IgD-negative memory B cell (primary cell): Measurements from ENCODE around the gene BMPR1B. TPM values are rescaled to one million over a fixed set of nuclear protein-coding genes. Genes with fewer than 3 reads are reported as not detected.
"Not testable (repeated sequence)": the region's sequence is repeated elsewhere in the genome, so short reads cannot be mapped to it uniquely, and the experiment has no call there.

Experiments
- H3K27ac Mint-ChIP-seq, 3 donors: one replicate each; pipeline ENCODE4 v1.8.0; 2020 to 2022; ENCODE audit warnings: mild to moderate bottlenecking in 3 of 3, mixed read lengths in 3 of 3, moderate library complexity in 1 of 3
- H3K27me3 Mint-ChIP-seq: one replicate; pipeline ENCODE4 v1.8.0; 2021; ENCODE audit warnings: mixed read lengths
- H3K36me3 Mint-ChIP-seq: one replicate; pipeline ENCODE4 v1.8.0; 2020; ENCODE audit warnings: mild to moderate bottlenecking, mixed read lengths
- H3K4me1 Mint-ChIP-seq, 3 donors: one replicate each; pipeline ENCODE4 v1.8.0; 2020 to 2022; ENCODE audit warnings: mixed read lengths in 3 of 3, mild to moderate bottlenecking in 1 of 3
- H3K4me3 Mint-ChIP-seq, 4 donors: one replicate each; pipeline ENCODE4 v1.8.0; 2020 to 2022; ENCODE audit warnings: mild to moderate bottlenecking in 4 of 4, mixed read lengths in 4 of 4, moderate library complexity in 3 of 4
- H3K9me3 Mint-ChIP-seq, 3 donors: one replicate each; pipeline ENCODE4 v1.8.0; 2020 to 2021; ENCODE audit warnings: mixed read lengths in 3 of 3, mild to moderate bottlenecking in 1 of 3
- polyA plus RNA-seq: library from polyadenylated mRNA; unstranded; fragments of 300-500 nt; fragmentation: Illumina TruSeq; gene quantifications from one replicate; pipeline ENCODE4 v1.2.3, GENCODE V29; 2021

Gene BMPR1B
- polyA plus RNA-seq, 1 donor from 2014 or later, result not detected

GRCh38 chr4:94833394-94833793 lies 75.6 kb downstream of the BMPR1B start:
- H3K4me3 Mint-ChIP-seq, result no peak overlapping the region
- H3K27ac Mint-ChIP-seq, result no peak overlapping the region
- no peaks in the 10 kb centered on the region for H3K36me3 Mint-ChIP-seq
- H3K27me3 Mint-ChIP-seq, result no peaks in the 10 kb centered on the region
- H3K9me3 Mint-ChIP-seq, result peaks cover 0 to 4% (median 3%) of the 10 kb centered on the region in 3 donors
- H3K4me1 Mint-ChIP-seq, result no peaks in the 10 kb centered on the region

- H3K9me3 Mint-ChIP-seq, result peaks cover 0 to 4% (median 3%) of the 10 kb centered on the region in 3 donors
- H3K4me1 Mint-ChIP-seq, result no peaks in the 10 kb centered on the region
- peak overlapping the region in 1 of 4 donors; percentile 41 for H3K4me3 Mint-ChIP-seq
- H3K27me3 Mint-ChIP-seq, result no peaks in the 10 kb centered on the region
- no peak overlapping the region for H3K27ac Mint-ChIP-seq
- H3K36me3 Mint-ChIP-seq, result no peaks in the 10 kb centered on the region
Measured at GRCh38 chr4:94834501-94834900, 76.7 kb downstream of the BMPR1B start.

- H3K9me3 Mint-ChIP-seq, H3K36me3 Mint-ChIP-seq, H3K4me3 Mint-ChIP-seq, H3K4me1 Mint-ChIP-seq, H3K27me3 Mint-ChIP-seq, H3K27ac Mint-ChIP-seq: not testable (repeated sequence)
Measured at GRCh38 chr4:94841166-94841863, 83.6 kb downstream of the BMPR1B start.

- Mint-ChIP-seq H3K27ac (no peak overlapping the region), H3K9me3 (peaks cover 0 to 5% (median 0%) of the 10 kb centered on the region in 3 donors), H3K4me1 (no peaks in the 10 kb centered on the region), H3K4me3 (no peak overlapping the region), H3K27me3 (no peaks in the 10 kb centered on the region), H3K36me3 (no peaks in the 10 kb centered on the region)
Measured at GRCh38 chr4:94841864-94842221, 84.1 kb downstream of the BMPR1B start.

GRCh38 chr4:94843216-94843615 lies 85.5 kb downstream of the BMPR1B start:
- H3K4me3 Mint-ChIP-seq, result no peak overlapping the region
- no peaks in the 10 kb centered on the region for H3K36me3 Mint-ChIP-seq
- no peak overlapping the region for H3K27ac Mint-ChIP-seq
- H3K4me1 Mint-ChIP-seq, result no peaks in the 10 kb centered on the region
- H3K9me3 Mint-ChIP-seq, result peaks cover 0 to 6% (median 4%) of the 10 kb centered on the region in 3 donors
- no peaks in the 10 kb centered on the region for H3K27me3 Mint-ChIP-seq

GRCh38 chr4:94848326-94848725 lies 90.6 kb downstream of the BMPR1B start:
- peaks cover 0 to 6% (median 4%) of the 10 kb centered on the region in 3 donors for H3K9me3 Mint-ChIP-seq
- no peaks in the 10 kb centered on the region for H3K27me3 Mint-ChIP-seq
- no peak overlapping the region for H3K27ac Mint-ChIP-seq
- H3K4me1 Mint-ChIP-seq, result no peaks in the 10 kb centered on the region
- no peak overlapping the region for H3K4me3 Mint-ChIP-seq
- H3K36me3 Mint-ChIP-seq, result no peaks in the 10 kb centered on the region

- Mint-ChIP-seq H3K27me3 (no peaks in the 10 kb centered on the region), H3K9me3 (peaks cover 0 to 6% (median 4%) of the 10 kb centered on the region in 3 donors), H3K27ac (no peak overlapping the region), H3K36me3 (no peaks in the 10 kb centered on the region), H3K4me1 (no peaks in the 10 kb centered on the region), H3K4me3 (no peak overlapping the region)
Measured at GRCh38 chr4:94849901-94850300, 92.1 kb downstream of the BMPR1B start.

GRCh38 chr4:94852616-94853015 lies 94.9 kb downstream of the BMPR1B start:
- H3K36me3 Mint-ChIP-seq, result no peaks in the 10 kb centered on the region
- H3K4me3 Mint-ChIP-seq, result no peak overlapping the region
- no peaks in the 10 kb centered on the region for H3K27me3 Mint-ChIP-seq
- no peaks in the 10 kb centered on the region for H3K4me1 Mint-ChIP-seq
- no peak overlapping the region for H3K27ac Mint-ChIP-seq
- H3K9me3 Mint-ChIP-seq, result no peaks in the 10 kb centered on the region

- Mint-ChIP-seq H3K27ac (no peak overlapping the region), H3K4me1 (no peaks in the 10 kb centered on the region), H3K36me3 (no peaks in the 10 kb centered on the region), H3K9me3 (no peaks in the 10 kb centered on the region), H3K4me3 (no peak overlapping the region), H3K27me3 (no peaks in the 10 kb centered on the region)
Measured at GRCh38 chr4:94856030-94856429, 98.3 kb downstream of the BMPR1B start.

GRCh38 chr4:94870146-94870545 lies 112.4 kb downstream of the BMPR1B start:
- no peak overlapping the region for H3K4me3 Mint-ChIP-seq
- H3K27ac Mint-ChIP-seq, result no peak overlapping the region
- H3K9me3 Mint-ChIP-seq, result peaks cover 0 to 3% (median 1%) of the 10 kb centered on the region in 3 donors
- no peaks in the 10 kb centered on the region for H3K36me3 Mint-ChIP-seq
- H3K4me1 Mint-ChIP-seq, result no peaks in the 10 kb centered on the region
- H3K27me3 Mint-ChIP-seq, result no peaks in the 10 kb centered on the region

GRCh38 chr4:94871644-94872305 lies 114.0 kb downstream of the BMPR1B start:
- peaks cover 0 to 3% (median 0%) of the 10 kb centered on the region in 3 donors for H3K9me3 Mint-ChIP-seq

GRCh38 chr4:94877973-94878372 lies 120.2 kb downstream of the BMPR1B start:
- H3K27ac Mint-ChIP-seq, result no peak overlapping the region

More at GRCh38 chr4:94871644-94872305, 114.0 kb downstream of the BMPR1B start:
- no peaks in the 10 kb centered on the region for H3K4me1 Mint-ChIP-seq
- no peak overlapping the region for H3K4me3 Mint-ChIP-seq
- H3K36me3 Mint-ChIP-seq, result no peaks in the 10 kb centered on the region
- no peaks in the 10 kb centered on the region for H3K27me3 Mint-ChIP-seq
- H3K27ac Mint-ChIP-seq, result no peak overlapping the region

GRCh38 chr4:94880956-94881355 lies 123.2 kb downstream of the BMPR1B start:
- no peak overlapping the region for H3K27ac Mint-ChIP-seq
- no peaks in the 10 kb centered on the region for H3K9me3 Mint-ChIP-seq
- H3K36me3 Mint-ChIP-seq, result no peaks in the 10 kb centered on the region
- H3K4me1 Mint-ChIP-seq, result no peaks in the 10 kb centered on the region
- H3K4me3 Mint-ChIP-seq, result no peak overlapping the region
- H3K27me3 Mint-ChIP-seq, result no peaks in the 10 kb centered on the region

More at GRCh38 chr4:94877973-94878372, 120.2 kb downstream of the BMPR1B start:
- Mint-ChIP-seq H3K4me3 (no peak overlapping the region), H3K9me3 (no peaks in the 10 kb centered on the region), H3K4me1 (no peaks in the 10 kb centered on the region), H3K36me3 (no peaks in the 10 kb centered on the region), H3K27me3 (no peaks in the 10 kb centered on the region)

- Mint-ChIP-seq H3K27me3 (no peaks in the 10 kb centered on the region), H3K4me1 (peaks cover 0 to 1% (median 0%) of the 10 kb centered on the region in 3 donors), H3K36me3 (no peaks in the 10 kb centered on the region), H3K4me3 (no peak overlapping the region), H3K27ac (no peak overlapping the region), H3K9me3 (peaks cover 0 to 2% (median 0%) of the 10 kb centered on the region in 3 donors)
Measured at GRCh38 chr4:94882756-94883155, 125.0 kb downstream of the BMPR1B start.

- Mint-ChIP-seq H3K4me1 (peaks cover 0 to 1% (median 0%) of the 10 kb centered on the region in 3 donors), H3K4me3 (no peak overlapping the region), H3K36me3 (no peaks in the 10 kb centered on the region), H3K27me3 (no peaks in the 10 kb centered on the region), H3K9me3 (peaks cover 0 to 2% (median 1%) of the 10 kb centered on the region in 3 donors), H3K27ac (no peak overlapping the region)
Measured at GRCh38 chr4:94887027-94887426, 129.3 kb downstream of the BMPR1B start.

GRCh38 chr4:94889523-94889922 lies 131.8 kb downstream of the BMPR1B start:
- H3K4me3 Mint-ChIP-seq, result no peak overlapping the region
- H3K27ac Mint-ChIP-seq, result no peak overlapping the region
- peaks cover 1 to 4% (median 2%) of the 10 kb centered on the region in 3 donors for H3K9me3 Mint-ChIP-seq
- no peaks in the 10 kb centered on the region for H3K36me3 Mint-ChIP-seq
- H3K27me3 Mint-ChIP-seq, result no peaks in the 10 kb centered on the region
- H3K4me1 Mint-ChIP-seq, result peaks cover 0 to 1% (median 0%) of the 10 kb centered on the region in 3 donors
